ENCODE measurements around the gene CLIC5. TPM values are rescaled to one million over a fixed set of nuclear protein-coding genes. Genes with fewer than 3 reads are reported as not detected.

Gene CLIC5
- total and polyA plus RNA-seq, 2 donors (not counting 1 experiment from before 2014, with no cell fraction given) = 0.96 to 0.97 TPM

- Histone ChIP-seq H3K79me2 (ENCODE audit: control insufficient read depth, insufficient read depth, low read length) (no peaks in the 10 kb centered on the region), H3K9ac (ENCODE audit: low read length) (no peak overlapping the region), H2AFZ (ENCODE audit: insufficient read depth, low read depth, low read length, poor library complexity, severe bottlenecking) (no peak overlapping the region), H3K4me1 (ENCODE audit: control insufficient read depth in 2 of 2, insufficient read depth in 2 of 2, low read length in 2 of 2) (no peaks in the 10 kb centered on the region), H3K27ac (ENCODE audit: low read length in 2 of 2) (no peak overlapping the region), H3K4me3 (ENCODE audit: control extremely low read depth in 1 of 5, extremely low read depth in 1 of 5, insufficient read depth in 1 of 5, low read depth in 2 of 5, low read length in 4 of 5) (no peak overlapping the region), H3K27me3 (replicated peaks in 1 of 4; ENCODE audit: control extremely low read depth in 1 of 4, control insufficient read depth in 3 of 4, insufficient read depth in 4 of 4, low read length in 3 of 4) (no peaks in the 10 kb centered on the region), H3K9me3 (ENCODE audit: control extremely low read depth in 1 of 3, control insufficient read depth in 2 of 3, insufficient read depth in 1 of 3, low read length in 2 of 3) (no peaks in the 10 kb centered on the region), H4K20me1 (ENCODE audit: control insufficient read depth, insufficient read depth, low read length, poor library complexity, severe bottlenecking) (no peaks in the 10 kb centered on the region), H3K4me2 (replicated peaks; ENCODE audit: low read depth, low read length, poor library complexity, severe bottlenecking) (no peak overlapping the region), H3K36me3 (replicated peaks in 1 of 2; ENCODE audit: control extremely low read depth in 1 of 2, control insufficient read depth in 1 of 2, extremely low read depth in 1 of 2, insufficient read depth in 2 of 2, low read length in 1 of 2) (no peaks in the 10 kb centered on the region)
- ChIA-PET CTCF (no interaction called here), POLR2A (no interaction called here)
- ATAC-seq (ENCODE audit: low read depth) (no peak), DNase-seq (no peak)
- H3K4me1 Mint-ChIP-seq = no peaks in the 10 kb centered on the region
- no peaks in the 10 kb centered on the region for H3K9me3 Mint-ChIP-seq (ENCODE audit: insufficient read depth)
- H3K27me3 Mint-ChIP-seq = peaks cover 25% of the 10 kb centered on the region
- no peak overlapping the region for H3K27ac Mint-ChIP-seq
- intact Hi-C loops (cut with micrococcal nuclease) = no loop called here
- H3K4me3 Mint-ChIP-seq = no peak overlapping the region
- no peak for TF ChIP-seq CTCF (IDR thresholded peaks at IDR 0.05)
- TF ChIP-seq EZH2 (IDR thresholded peaks at IDR 0.05; ENCODE audit: borderline replicate concordance, insufficient read depth, low read depth, low read length, poor library complexity, severe bottlenecking) = no peak
These were observed 36.3 kb upstream of the CLIC5 start for GRCh38 chr6:46051962-46052361.

GRCh38 chr6:46050845-46051405 is 35.3 kb upstream of the CLIC5 start:
- H3K9me3 Mint-ChIP-seq (ENCODE audit: insufficient read depth) = no peaks in the 10 kb centered on the region
- peaks cover 18% of the 10 kb centered on the region for H3K27me3 Mint-ChIP-seq
- DNase-seq (no peak), ATAC-seq (ENCODE audit: low read depth) (no peak)
- ChIA-PET CTCF (no interaction called here), POLR2A (no interaction called here)
- H4K20me1 ChIP-seq (ENCODE audit: control insufficient read depth, insufficient read depth, low read length, poor library complexity, severe bottlenecking) = no peaks in the 10 kb centered on the region
- no peaks in the 10 kb centered on the region for H3K4me1 Mint-ChIP-seq
- H3K27ac ChIP-seq (ENCODE audit: low read length in 2 of 2) = no peak overlapping the region
- no peak overlapping the region for H2AFZ ChIP-seq (ENCODE audit: insufficient read depth, low read depth, low read length, poor library complexity, severe bottlenecking)
- no peak overlapping the region for H3K4me2 ChIP-seq (replicated peaks; ENCODE audit: low read depth, low read length, poor library complexity, severe bottlenecking)
- no peaks in the 10 kb centered on the region for H3K27me3 ChIP-seq (replicated peaks in 1 of 4; ENCODE audit: control extremely low read depth in 1 of 4, control insufficient read depth in 3 of 4, insufficient read depth in 4 of 4, low read length in 3 of 4)
- no peak overlapping the region for H3K4me3 Mint-ChIP-seq
- H3K36me3 ChIP-seq (replicated peaks in 1 of 2; ENCODE audit: control extremely low read depth in 1 of 2, control insufficient read depth in 1 of 2, extremely low read depth in 1 of 2, insufficient read depth in 2 of 2, low read length in 1 of 2) = no peaks in the 10 kb centered on the region
- no peak overlapping the region for H3K4me3 ChIP-seq (ENCODE audit: control extremely low read depth in 1 of 5, extremely low read depth in 1 of 5, insufficient read depth in 1 of 5, low read depth in 2 of 5, low read length in 4 of 5)
- TF ChIP-seq EZH2 (IDR thresholded peaks at IDR 0.05; ENCODE audit: borderline replicate concordance, insufficient read depth, low read depth, low read length, poor library complexity, severe bottlenecking) = no peak
- TF ChIP-seq CTCF (IDR thresholded peaks at IDR 0.05) = no peak
- H3K9me3 ChIP-seq (ENCODE audit: control extremely low read depth in 1 of 3, control insufficient read depth in 2 of 3, insufficient read depth in 1 of 3, low read length in 2 of 3) = no peaks in the 10 kb centered on the region
- H3K27ac Mint-ChIP-seq = no peak overlapping the region
- intact Hi-C loops (cut with micrococcal nuclease) = no loop called here
- H3K4me1 ChIP-seq (ENCODE audit: control insufficient read depth in 2 of 2, insufficient read depth in 2 of 2, low read length in 2 of 2) = no peaks in the 10 kb centered on the region
- H3K9ac ChIP-seq (ENCODE audit: low read length) = no peak overlapping the region
- H3K79me2 ChIP-seq (ENCODE audit: control insufficient read depth, insufficient read depth, low read length) = no peaks in the 10 kb centered on the region

Measured in B cell (primary cell).